K562 (cell line): Measurements from ENCODE around the gene SPAG4. TPM values are rescaled to one million over a fixed set of nuclear protein-coding genes. Genes with fewer than 3 reads are reported as not detected.
A peak's percentile ranks its signal among the peaks of the same experiment; 100 is the strongest.

Experiments used
- CC2D1A ChIP-seq: fragments of 450-650 bp; IDR thresholded peaks from 2 replicates; pipeline ENCODE4 v1.6.1; 2017; ENCODE audit warnings: mild to moderate bottlenecking
- CHCHD3 ChIP-seq: fragments of 250-450 bp; sonication (Bioruptor Pico); IDR thresholded peaks from 2 replicates; pipeline ENCODE4 v2.1.2; 2022; ENCODE audit warnings: mild to moderate bottlenecking
- ESRRA ChIP-seq: fragments of 450-650 bp; IDR thresholded peaks from 2 replicates; pipeline ENCODE4 v1.6.1; 2014; ENCODE audit warnings: low read depth, mild to moderate bottlenecking, moderate library complexity, borderline replicate concordance
- ETV1 ChIP-seq: fragments of 450-650 bp; conservative IDR thresholded peaks from 2 replicates; pipeline ENCODE4 v1.6.1; 2016; ENCODE audit warnings: missing genetic modification characterization, control low read depth, low read depth, missing compliant biosample characterization
- ETV6 ChIP-seq, 3 experiments: fragments of 150-350 bp in 1 of 3; sonication (generic) in 1 of 3; formaldehyde crosslinking in 1 of 3; IDR thresholded peaks; 2 replicates each; pipeline versions ENCODE4 v1.6.1 to v1.8.0; 2014 to 2022; ENCODE audit warnings: borderline replicate concordance in 2 of 3, low read depth in 2 of 3, antibody characterized with exemption in 1 of 3, low read length in 1 of 3, mild to moderate bottlenecking in 1 of 3, missing genetic modification reagents in 1 of 3
- FOXA1 ChIP-seq: fragments of 450-650 bp; IDR thresholded peaks from 2 replicates; pipeline ENCODE4 v1.6.1; 2016; ENCODE audit warnings: mild to moderate bottlenecking, borderline replicate concordance
- MAFK ChIP-seq: IDR thresholded peaks from 2 replicates; pipeline ENCODE4 v1.6.1; 2011; ENCODE audit warnings: low read length, improper control_type of control experiment
- NFE2 ChIP-seq: IDR thresholded peaks from 2 replicates; pipeline ENCODE4 v1.6.1; 2014; ENCODE audit warnings: antibody characterized with exemption, low read depth
- PHB ChIP-seq: fragments of 250-450 bp; sonication (Bioruptor Pico); IDR thresholded peaks from 2 replicates; pipeline ENCODE4 v1.5.0; 2021
- POLR3G ChIP-seq: IDR thresholded peaks from 2 replicates; pipeline ENCODE4 v1.6.1; 2011; ENCODE audit not compliant: insufficient read length, insufficient replicate concordance; ENCODE audit errors: extremely low read depth
- RFX5 ChIP-seq: IDR thresholded peaks from 2 replicates; pipeline ENCODE4 v1.6.1; 2011; ENCODE audit warnings: low read depth, mild to moderate bottlenecking, improper control_type of control experiment, low read length
- TRIM25 ChIP-seq: fragments of 450-650 bp; IDR thresholded peaks from 2 replicates; pipeline ENCODE4 v1.7.0; 2016; ENCODE audit warnings: borderline replicate concordance
- XRCC4 ChIP-seq: IDR thresholded peaks from one replicate; pipeline ENCODE4 v1.6.1; 2011; ENCODE audit not compliant: insufficient read depth, insufficient read length; ENCODE audit errors: extremely low read depth
- ZHX1 ChIP-seq: fragments of 150-350 bp; conservative IDR thresholded peaks from 2 replicates; pipeline ENCODE4 v1.6.1; 2014; ENCODE audit warnings: low read length
- ZNF76 ChIP-seq: fragments of 250-450 bp; sonication (Bioruptor Pico); IDR thresholded peaks from 2 replicates; pipeline ENCODE4 v1.4.0; 2020; ENCODE audit warnings: mild to moderate bottlenecking, moderate library complexity, borderline replicate concordance
- polyA plus RNA-seq, 8 experiments: library from polyadenylated mRNA; depleted of rRNA in 4 of 8; stranded (reverse) in 5 of 8; unstranded in 3 of 8; fragments of >200 nt; fragmentation: Nextera tagmentation in 2 of 8; fragmentation: Illumina TruSeq in 1 of 8; extraction: Ambion mirVana in 2 of 8; extraction: Trizol in 1 of 8; gene quantifications; 2 replicates each; pipeline versions ENCODE4 v1.2.1 to v1.2.3, GENCODE V29; 2011 to 2014; ENCODE audit warnings: inconsistent platforms in 1 of 8, missing spikeins in 1 of 8
- total RNA-seq, 7 experiments: library from RNA; depleted of rRNA in 6 of 7; stranded (reverse); fragments of >200 nt in 6 of 7; fragmentation: Illumina TruSeq in 2 of 7; extraction: Trizol in 2 of 7; gene quantifications; 2 replicates each; pipeline versions ENCODE4 v1.2.1 to v1.2.3, GENCODE V29; 2011 to 2021; ENCODE audit warnings: low replicate concordance in 1 of 7
- TF ChIP-seq, protein P1 (sequence below): fragments of 200-400 bp; formaldehyde crosslinking; IDR thresholded peaks from 2 replicates; pipeline ENCODE4 v1.6.1; 2017; ENCODE audit warnings: mild to moderate bottlenecking, low read depth, low read length, moderate library complexity
- TF ChIP-seq, protein P2 (sequence below): fragments of 450-650 bp; formaldehyde crosslinking; IDR thresholded peaks from 2 replicates; pipeline ENCODE4 v1.4.0; 2022; ENCODE audit warnings: missing genetic modification characterization
- TF ChIP-seq, protein P3 (sequence below): IDR thresholded peaks from 3 replicates; pipeline ENCODE4 v1.6.1; 2011; ENCODE audit warnings: borderline replicate concordance, mild to moderate bottlenecking; ENCODE audit not compliant: insufficient read length, insufficient read depth

Gene SPAG4
- total and polyA plus RNA-seq, 9 of the 15 experiments (the other 6 are each of a cell fraction or from before 2014, with no cell fraction given) = 1.6 to 11.4 (median 4.6) TPM

DNA sequence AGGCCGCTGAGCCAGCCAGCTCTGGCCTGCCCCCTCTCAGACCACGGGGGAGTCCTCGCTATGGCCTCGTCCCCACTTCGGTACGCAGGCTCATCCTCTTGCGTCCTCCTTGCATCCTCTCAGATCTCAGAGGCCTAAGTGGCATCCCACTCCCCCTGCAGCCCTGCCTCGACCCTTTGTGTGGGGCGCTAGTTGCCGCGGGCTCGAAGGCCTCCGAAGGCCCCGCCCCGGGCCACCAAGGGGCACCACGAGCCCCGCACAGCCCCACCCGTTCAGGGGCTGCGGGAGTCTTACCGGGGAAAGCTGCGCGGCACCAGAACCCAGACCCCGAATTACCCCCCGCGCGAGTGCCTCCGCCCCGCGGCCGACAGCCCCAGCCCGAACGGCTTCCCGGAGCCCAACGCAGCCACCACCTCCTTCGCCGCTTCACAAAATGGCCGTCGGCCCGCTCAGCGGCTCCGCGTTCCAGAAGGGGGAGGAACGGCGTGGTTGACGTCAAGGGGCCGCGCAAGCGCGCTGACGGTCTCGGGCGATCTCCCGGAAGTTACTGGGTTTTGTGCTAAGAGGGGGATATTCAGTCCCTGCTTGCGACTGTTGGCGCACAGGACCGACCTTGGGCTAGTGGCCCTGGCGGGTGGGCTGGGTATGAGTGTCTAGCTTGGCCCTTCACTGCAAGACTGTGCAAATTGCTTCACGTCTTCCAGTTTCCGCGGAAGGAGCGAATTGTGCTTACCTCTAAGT, 49.0 kb downstream of the SPAG4 start, which contains the start of the genes CPNE1 and RBM12 (continued):
- TF ChIP-seq, protein P1, sequence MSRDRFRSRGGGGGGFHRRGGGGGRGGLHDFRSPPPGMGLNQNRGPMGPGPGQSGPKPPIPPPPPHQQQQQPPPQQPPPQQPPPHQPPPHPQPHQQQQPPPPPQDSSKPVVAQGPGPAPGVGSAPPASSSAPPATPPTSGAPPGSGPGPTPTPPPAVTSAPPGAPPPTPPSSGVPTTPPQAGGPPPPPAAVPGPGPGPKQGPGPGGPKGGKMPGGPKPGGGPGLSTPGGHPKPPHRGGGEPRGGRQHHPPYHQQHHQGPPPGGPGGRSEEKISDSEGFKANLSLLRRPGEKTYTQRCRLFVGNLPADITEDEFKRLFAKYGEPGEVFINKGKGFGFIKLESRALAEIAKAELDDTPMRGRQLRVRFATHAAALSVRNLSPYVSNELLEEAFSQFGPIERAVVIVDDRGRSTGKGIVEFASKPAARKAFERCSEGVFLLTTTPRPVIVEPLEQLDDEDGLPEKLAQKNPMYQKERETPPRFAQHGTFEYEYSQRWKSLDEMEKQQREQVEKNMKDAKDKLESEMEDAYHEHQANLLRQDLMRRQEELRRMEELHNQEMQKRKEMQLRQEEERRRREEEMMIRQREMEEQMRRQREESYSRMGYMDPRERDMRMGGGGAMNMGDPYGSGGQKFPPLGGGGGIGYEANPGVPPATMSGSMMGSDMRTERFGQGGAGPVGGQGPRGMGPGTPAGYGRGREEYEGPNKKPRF = no peak
- TF ChIP-seq ESRRA = no peak; the same call in 1 of the 2 replicates
- TF ChIP-seq TRIM25 = no peak
- TF ChIP-seq CC2D1A = no peak
- TF ChIP-seq ZHX1 = no peak
- TF ChIP-seq FOXA1 = no peak
- TF ChIP-seq, protein P2, sequence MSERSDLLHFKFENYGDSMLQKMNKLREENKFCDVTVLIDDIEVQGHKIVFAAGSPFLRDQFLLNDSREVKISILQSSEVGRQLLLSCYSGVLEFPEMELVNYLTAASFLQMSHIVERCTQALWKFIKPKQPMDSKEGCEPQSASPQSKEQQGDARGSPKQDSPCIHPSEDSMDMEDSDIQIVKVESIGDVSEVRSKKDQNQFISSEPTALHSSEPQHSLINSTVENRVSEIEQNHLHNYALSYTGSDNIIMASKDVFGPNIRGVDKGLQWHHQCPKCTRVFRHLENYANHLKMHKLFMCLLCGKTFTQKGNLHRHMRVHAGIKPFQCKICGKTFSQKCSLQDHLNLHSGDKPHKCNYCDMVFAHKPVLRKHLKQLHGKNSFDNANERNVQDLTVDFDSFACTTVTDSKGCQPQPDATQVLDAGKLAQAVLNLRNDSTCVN = no peak
- no peak for TF ChIP-seq ZNF76 (CRISPR knock-in tag)
- no peak; the same call in 1 of the 2 replicates for TF ChIP-seq PHB
- no peak for TF ChIP-seq MAFK
- TF ChIP-seq XRCC4 = no peak
- no peak for TF ChIP-seq ETV6 (IDR thresholded peaks at IDR 0.05; ENCODE audit: borderline replicate concordance in 1 of 2, low read depth in 2 of 2, low read length in 1 of 2)
- no peak; the same call in 1 of the 2 replicates for TF ChIP-seq ETV6 (CRISPR knock-in tag; IDR thresholded peaks at IDR 0.05; ENCODE audit: borderline replicate concordance)
- peak; percentile 80 for TF ChIP-seq ETV1 (tag)
- no peak for TF ChIP-seq RFX5
- TF ChIP-seq POLR3G = no peak
- TF ChIP-seq NFE2 = no peak
- TF ChIP-seq, protein P3, sequence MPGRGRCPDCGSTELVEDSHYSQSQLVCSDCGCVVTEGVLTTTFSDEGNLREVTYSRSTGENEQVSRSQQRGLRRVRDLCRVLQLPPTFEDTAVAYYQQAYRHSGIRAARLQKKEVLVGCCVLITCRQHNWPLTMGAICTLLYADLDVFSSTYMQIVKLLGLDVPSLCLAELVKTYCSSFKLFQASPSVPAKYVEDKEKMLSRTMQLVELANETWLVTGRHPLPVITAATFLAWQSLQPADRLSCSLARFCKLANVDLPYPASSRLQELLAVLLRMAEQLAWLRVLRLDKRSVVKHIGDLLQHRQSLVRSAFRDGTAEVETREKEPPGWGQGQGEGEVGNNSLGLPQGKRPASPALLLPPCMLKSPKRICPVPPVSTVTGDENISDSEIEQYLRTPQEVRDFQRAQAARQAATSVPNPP = no peak
- no peak for TF ChIP-seq CHCHD3 (CRISPR knock-in tag)
